ENCODE data around the gene SEPTIN3.

Gene SEPTIN3

DNA sequence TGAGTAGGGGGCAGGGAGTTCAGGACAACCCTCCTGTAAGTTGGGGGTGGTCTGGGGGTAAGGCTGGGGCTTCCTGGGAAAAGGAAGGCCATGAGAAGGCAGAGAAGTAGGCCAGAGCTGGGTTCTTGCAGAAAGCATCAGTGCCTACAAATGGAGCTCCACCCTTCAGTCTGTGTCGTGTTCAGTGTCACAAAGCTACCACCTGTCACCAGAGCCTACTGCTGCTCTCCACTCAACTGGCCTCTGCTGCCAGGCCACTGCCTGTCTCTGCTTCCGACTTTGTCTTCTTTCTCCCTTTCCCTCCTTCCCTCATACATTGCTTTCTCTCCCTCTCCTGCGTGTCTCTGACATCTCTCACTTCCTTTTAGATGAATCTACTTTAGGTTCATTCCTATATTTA lies 26.0 kb downstream of the SEPTIN3 start:
- no peak for DNase-seq
- TF ChIP-seq, protein P1, sequence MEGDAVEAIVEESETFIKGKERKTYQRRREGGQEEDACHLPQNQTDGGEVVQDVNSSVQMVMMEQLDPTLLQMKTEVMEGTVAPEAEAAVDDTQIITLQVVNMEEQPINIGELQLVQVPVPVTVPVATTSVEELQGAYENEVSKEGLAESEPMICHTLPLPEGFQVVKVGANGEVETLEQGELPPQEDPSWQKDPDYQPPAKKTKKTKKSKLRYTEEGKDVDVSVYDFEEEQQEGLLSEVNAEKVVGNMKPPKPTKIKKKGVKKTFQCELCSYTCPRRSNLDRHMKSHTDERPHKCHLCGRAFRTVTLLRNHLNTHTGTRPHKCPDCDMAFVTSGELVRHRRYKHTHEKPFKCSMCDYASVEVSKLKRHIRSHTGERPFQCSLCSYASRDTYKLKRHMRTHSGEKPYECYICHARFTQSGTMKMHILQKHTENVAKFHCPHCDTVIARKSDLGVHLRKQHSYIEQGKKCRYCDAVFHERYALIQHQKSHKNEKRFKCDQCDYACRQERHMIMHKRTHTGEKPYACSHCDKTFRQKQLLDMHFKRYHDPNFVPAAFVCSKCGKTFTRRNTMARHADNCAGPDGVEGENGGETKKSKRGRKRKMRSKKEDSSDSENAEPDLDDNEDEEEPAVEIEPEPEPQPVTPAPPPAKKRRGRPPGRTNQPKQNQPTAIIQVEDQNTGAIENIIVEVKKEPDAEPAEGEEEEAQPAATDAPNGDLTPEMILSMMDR (IDR thresholded peaks at IDR 0.05; ENCODE audit: low read depth, low read length, missing control alignments): no peak
- Histone ChIP-seq H3K27ac (no peak overlapping the region), H3K27me3 (replicated peaks) (no peaks in the 10 kb centered on the region), H3K36me3 (replicated peaks) (no peaks in the 10 kb centered on the region), H3K4me3 (ENCODE audit: low read depth, low read length) (no peak overlapping the region)
- in situ Hi-C loops (cut with HindIII; ENCODE audit: low pct_ligation_motif_present, low sequenced_read_pairs): no loop called here

DNA sequence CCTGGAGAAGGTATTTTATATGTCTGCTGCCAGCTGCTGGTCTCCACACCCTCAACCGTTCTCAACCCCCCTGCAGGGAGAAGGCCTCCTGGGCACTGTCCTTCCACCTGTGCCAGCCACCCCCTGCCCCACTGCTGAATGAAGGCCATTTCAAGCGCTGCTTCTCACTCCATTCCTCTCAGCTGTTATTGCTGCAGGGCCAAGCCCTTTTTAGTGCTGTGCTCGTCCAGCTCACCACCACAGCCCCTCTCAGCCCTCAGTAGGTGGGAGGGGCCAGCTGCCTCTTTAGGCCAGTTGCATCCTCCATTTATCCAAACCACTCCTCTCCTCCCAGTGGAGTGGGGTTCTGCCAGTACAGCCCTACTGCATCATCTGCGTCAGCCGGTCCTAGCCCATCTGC lies 27.6 kb downstream of the SEPTIN3 start:
- no peak overlapping the region for H3K4me3 ChIP-seq (ENCODE audit: low read depth, low read length)
- H3K27ac ChIP-seq: no peak overlapping the region
- H3K36me3 ChIP-seq (replicated peaks): no peaks in the 10 kb centered on the region
- TF ChIP-seq, protein P1 (IDR thresholded peaks at IDR 0.05; ENCODE audit: low read depth, low read length, missing control alignments): no peak
- in situ Hi-C loops (cut with HindIII; ENCODE audit: low pct_ligation_motif_present, low sequenced_read_pairs): no loop called here
- no peak for DNase-seq
- no peaks in the 10 kb centered on the region for H3K27me3 ChIP-seq (replicated peaks)

DNA sequence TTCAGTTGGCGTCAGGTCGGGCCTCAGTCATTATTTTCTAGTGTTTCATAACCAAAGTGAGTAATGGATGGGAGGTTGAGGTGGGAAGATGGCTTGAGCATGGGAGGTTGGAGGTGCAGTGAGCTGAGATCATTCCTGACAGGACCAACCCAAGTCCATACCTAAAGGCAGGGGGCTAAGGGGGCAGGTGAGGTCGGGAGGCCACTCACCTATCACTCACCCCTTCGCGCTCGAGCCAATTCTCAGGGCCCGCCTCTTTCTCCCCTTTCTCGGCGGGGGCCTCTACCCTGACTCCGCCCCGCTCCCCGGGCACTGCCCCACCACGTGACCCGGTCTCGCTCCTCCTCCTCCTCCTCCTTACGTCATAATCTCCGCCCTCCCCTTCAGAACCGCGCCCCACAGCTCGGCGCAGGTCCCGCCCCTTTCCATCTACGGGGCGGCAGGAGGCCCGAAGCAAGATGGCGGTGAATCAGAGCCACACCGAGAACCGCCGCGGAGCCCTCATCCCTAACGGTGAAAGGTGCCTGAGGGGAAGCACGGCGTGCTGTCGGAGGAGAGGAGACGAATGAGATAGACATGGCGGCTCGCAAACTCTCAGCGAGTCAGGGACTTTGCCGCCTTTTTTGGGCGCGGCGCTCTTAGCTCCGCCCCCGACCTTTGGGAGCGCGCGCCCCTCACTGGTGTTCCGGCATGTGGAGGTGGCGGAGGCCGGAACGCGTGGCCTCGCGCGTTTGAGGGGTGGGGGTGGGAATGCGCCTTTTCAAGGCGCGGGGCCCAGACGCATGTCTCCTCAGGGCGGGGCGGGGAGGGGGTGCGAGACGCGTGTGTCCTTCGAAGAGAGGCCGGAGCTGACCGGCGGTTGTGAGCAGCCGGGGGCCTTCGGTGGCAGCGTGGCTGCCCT lies 29.4 kb downstream of the SEPTIN3 start, which contains the start of gene WBP2NL:
Gene WBP2NL (plus strand): TSS at position 428 of the 901 bp plus-strand sequence. CDS start 31 bp downstream, at position 459.
- TF ChIP-seq, protein P1 (IDR thresholded peaks at IDR 0.05; ENCODE audit: low read depth, low read length, missing control alignments): no peak
- H3K4me3 ChIP-seq (ENCODE audit: low read depth, low read length): peak within 1 kb of the TSS; percentile 58
- no peaks in the 10 kb centered on the region for H3K27me3 ChIP-seq (replicated peaks)
- in situ Hi-C loops (cut with HindIII; ENCODE audit: low pct_ligation_motif_present, low sequenced_read_pairs): no loop called here
- DNase-seq: peak; percentile 58
- H3K36me3 ChIP-seq (replicated peaks): no peaks in the 10 kb centered on the region
- H3K27ac ChIP-seq: no peak within 1 kb of the TSS

DNA sequence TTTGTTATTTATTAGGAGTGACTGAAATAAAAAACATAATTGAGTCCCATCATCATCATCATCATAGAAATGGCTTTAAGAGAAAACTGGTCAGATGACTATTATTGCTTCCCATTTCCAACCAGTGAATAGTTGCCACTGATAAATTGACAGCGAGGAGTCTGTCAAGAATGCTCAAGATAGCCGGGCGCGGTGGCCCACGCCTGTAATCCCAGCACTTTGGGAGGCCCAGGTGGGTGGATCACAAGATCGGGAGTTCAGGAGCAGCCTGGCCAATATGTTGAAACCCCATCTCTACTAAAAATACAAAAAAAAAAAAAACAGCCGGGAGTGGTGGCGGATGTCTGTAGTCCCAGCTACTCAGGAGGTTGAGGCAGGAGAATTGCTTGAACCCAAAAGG lies 31.2 kb downstream of the SEPTIN3 start:
- in situ Hi-C loops (cut with HindIII; ENCODE audit: low pct_ligation_motif_present, low sequenced_read_pairs): no loop called here
- TF ChIP-seq, protein P1 (IDR thresholded peaks at IDR 0.05; ENCODE audit: low read depth, low read length, missing control alignments): no peak
- no peak for DNase-seq

DNA sequence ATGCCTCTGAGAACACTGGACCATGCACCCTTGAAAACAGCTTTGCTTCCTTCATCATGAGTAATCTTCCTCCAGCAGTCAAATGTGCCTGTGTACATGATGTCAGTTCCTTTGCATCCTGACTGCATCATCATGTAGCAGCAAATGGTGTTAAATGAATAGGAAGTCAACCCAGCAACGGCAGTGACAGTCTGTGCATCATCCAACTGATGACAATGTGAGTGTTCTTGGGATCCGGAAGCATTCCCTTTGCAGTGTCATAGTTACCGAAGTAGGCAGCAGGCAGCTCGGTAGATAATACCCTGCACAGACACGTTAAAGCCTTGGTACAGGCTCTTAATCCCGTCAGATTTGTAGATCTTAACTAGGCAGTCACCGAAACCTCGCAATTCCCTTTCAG lies 31.9 kb downstream of the SEPTIN3 start:
- TF ChIP-seq, protein P1 (IDR thresholded peaks at IDR 0.05; ENCODE audit: low read depth, low read length, missing control alignments): no peak
- in situ Hi-C loops (cut with HindIII; ENCODE audit: low pct_ligation_motif_present, low sequenced_read_pairs): no loop called here
- no peak for DNase-seq

More for the DNA sequence above, 31.2 kb downstream of the SEPTIN3 start:
- Histone ChIP-seq H3K4me3 (ENCODE audit: low read depth, low read length) (no peak overlapping the region), H3K27me3 (replicated peaks) (no peaks in the 10 kb centered on the region), H3K36me3 (replicated peaks) (no peaks in the 10 kb centered on the region), H3K27ac (no peak overlapping the region)

More for the DNA sequence above, 31.9 kb downstream of the SEPTIN3 start:
- H3K27me3 ChIP-seq (replicated peaks): no peaks in the 10 kb centered on the region
- no peaks in the 10 kb centered on the region for H3K36me3 ChIP-seq (replicated peaks)
- no peak overlapping the region for H3K4me3 ChIP-seq (ENCODE audit: low read depth, low read length)
- no peak overlapping the region for H3K27ac ChIP-seq
